Calu3 (cell line): ENCODE results near the gene MASP1. TPM values are rescaled to one million over a fixed set of nuclear protein-coding genes. Genes with fewer than 3 reads are reported as not detected.

Experiments
- BruUV-seq: library from RNA; stranded (reverse); fragments of 400-500 nt; replicated peaks from 2 replicates; lab custom pipeline; 2021; lab: Mats Ljungman, UMichigan
- CTCF ChIA-PET: fragments of 300-600 bp; sonication (Branson Sonifier 250); formaldehyde crosslinking; loops from one replicate; lab custom pipeline; 2022; ENCODE audit warnings: antibody characterized with exemption; lab: Charles Lee
- DNase-seq: peaks from one replicate; pipeline ENCODE4 v3.0.0; 2022
- H3K27ac Mint-ChIP-seq: one replicate; pipeline ENCODE4 v1.8.0; 2022; ENCODE audit warnings: mixed read lengths; ENCODE audit not compliant: unreplicated experiment
- H3K27me3 Mint-ChIP-seq: one replicate; pipeline ENCODE4 v1.8.0; 2022; ENCODE audit warnings: mixed read lengths; ENCODE audit not compliant: unreplicated experiment
- H3K36me3 Mint-ChIP-seq: one replicate; pipeline ENCODE4 v1.8.0; 2022; ENCODE audit warnings: mild to moderate bottlenecking, moderate library complexity, mixed read lengths; ENCODE audit not compliant: insufficient read depth, unreplicated experiment
- H3K4me1 Mint-ChIP-seq: one replicate; pipeline ENCODE4 v1.8.0; 2022; ENCODE audit warnings: mild to moderate bottlenecking, low read depth, mixed read lengths; ENCODE audit not compliant: unreplicated experiment
- H3K4me3 Mint-ChIP-seq: one replicate; pipeline ENCODE4 v1.8.0; 2022; ENCODE audit warnings: mild to moderate bottlenecking, low read depth, moderate library complexity, mixed read lengths; ENCODE audit not compliant: unreplicated experiment
- H3K9me3 Mint-ChIP-seq: one replicate; pipeline ENCODE4 v1.8.0; 2022; ENCODE audit warnings: low read depth, mixed read lengths; ENCODE audit not compliant: unreplicated experiment
- intact Hi-C: fragments of 100-400 bp; cut with micrococcal nuclease; formaldehyde crosslinking; loops from one replicate; pipeline ENCODE4 v1.10.0; 2022; ENCODE audit not compliant: unreplicated experiment
- total RNA-seq: library from RNA; stranded (reverse); gene quantifications from 2 replicates; pipeline ENCODE4 v1.2.3, GENCODE V29; 2022
- TF ChIP-seq, protein P1 (sequence below): fragments of 200-600 bp; IDR thresholded peaks from one replicate; pipeline ENCODE4 v1.8.0; 2022; ENCODE audit warnings: antibody characterized with exemption; ENCODE audit not compliant: unreplicated experiment

Gene MASP1
- total RNA-seq, 1 experiment from 2014 or later: 0.59 TPM

DNA sequence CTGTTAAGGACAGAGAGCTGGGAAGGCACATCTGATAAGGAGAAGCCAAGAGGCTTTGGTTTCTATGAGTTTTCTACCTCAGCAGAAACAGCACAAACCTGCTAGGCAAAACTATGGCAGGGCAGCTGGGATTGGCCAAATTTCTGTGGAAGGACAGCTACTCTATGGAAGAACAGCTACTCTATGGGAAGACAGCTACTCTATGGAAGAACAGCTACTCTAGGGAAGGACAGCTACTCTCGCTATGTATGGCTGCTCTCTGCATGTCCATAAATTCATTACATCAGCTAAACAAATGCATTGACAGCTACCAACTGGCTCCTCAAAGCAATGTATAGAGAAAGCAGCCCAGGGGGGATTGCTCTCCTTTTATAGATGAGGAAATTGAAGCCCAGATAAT lies 24.8 kb downstream of the MASP1 start:
- H3K4me3 Mint-ChIP-seq: no peak overlapping the region
- peaks cover 9% of the 10 kb centered on the region for H3K9me3 Mint-ChIP-seq
- intact Hi-C loops: no loop called here
- no peaks in the 10 kb centered on the region for H3K27me3 Mint-ChIP-seq
- CTCF ChIA-PET: no interaction called here
- TF ChIP-seq, protein P1, sequence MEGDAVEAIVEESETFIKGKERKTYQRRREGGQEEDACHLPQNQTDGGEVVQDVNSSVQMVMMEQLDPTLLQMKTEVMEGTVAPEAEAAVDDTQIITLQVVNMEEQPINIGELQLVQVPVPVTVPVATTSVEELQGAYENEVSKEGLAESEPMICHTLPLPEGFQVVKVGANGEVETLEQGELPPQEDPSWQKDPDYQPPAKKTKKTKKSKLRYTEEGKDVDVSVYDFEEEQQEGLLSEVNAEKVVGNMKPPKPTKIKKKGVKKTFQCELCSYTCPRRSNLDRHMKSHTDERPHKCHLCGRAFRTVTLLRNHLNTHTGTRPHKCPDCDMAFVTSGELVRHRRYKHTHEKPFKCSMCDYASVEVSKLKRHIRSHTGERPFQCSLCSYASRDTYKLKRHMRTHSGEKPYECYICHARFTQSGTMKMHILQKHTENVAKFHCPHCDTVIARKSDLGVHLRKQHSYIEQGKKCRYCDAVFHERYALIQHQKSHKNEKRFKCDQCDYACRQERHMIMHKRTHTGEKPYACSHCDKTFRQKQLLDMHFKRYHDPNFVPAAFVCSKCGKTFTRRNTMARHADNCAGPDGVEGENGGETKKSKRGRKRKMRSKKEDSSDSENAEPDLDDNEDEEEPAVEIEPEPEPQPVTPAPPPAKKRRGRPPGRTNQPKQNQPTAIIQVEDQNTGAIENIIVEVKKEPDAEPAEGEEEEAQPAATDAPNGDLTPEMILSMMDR: no peak
- peaks cover 44% of the 10 kb centered on the region for H3K4me1 Mint-ChIP-seq
- BruUV-seq: no TSS peak
- no peaks in the 10 kb centered on the region for H3K36me3 Mint-ChIP-seq
- no peak overlapping the region for H3K27ac Mint-ChIP-seq
- no peak for DNase-seq

DNA sequence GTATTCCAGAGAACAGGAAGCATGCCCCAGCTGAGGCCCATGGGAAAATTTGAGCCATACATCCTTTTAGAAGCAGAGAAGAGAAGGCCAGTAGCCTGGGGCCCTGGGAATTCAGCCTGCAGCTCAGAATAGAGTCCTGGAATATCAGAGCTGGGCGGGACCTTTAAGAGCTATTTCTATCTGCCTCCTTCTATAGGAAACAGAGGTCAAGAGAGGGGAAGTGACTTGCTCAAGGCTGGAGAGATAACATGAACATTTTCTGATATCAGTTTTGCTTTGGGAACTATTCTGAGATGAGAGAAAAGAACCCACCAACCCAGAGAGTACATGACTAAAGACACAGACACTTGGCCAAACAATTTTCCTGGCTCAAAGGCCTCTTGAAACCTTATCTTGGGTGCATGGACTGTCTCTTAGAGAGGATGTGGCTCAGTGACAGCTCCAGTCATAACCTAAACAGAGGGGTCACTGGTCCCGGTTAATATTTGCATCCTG lies 26.0 kb downstream of the MASP1 start:
- BruUV-seq: no TSS peak
- H3K27ac Mint-ChIP-seq: no peak overlapping the region
- intact Hi-C loops: no loop called here

DNA sequence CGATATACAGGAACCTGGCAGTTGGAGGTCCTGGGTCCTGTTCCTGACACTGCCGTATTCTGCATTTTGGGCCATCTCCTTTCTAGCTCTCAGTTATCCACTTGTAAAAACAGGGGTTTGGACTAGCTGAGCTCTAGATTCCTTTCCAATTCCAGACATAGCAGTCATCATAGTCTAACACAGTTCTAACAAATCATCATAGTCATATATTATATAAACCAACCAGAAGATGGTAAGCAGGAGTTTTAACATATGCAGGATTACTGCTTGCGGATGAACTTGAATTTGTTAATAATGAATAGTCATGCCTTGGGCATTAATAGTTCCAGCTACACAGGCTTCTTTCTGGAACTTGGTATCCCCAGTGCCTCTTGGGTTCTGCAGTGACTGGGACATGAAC lies 26.6 kb downstream of the MASP1 start:
- peaks cover 44% of the 10 kb centered on the region for H3K4me1 Mint-ChIP-seq
- peaks cover 3% of the 10 kb centered on the region for H3K9me3 Mint-ChIP-seq
- no peak overlapping the region for H3K4me3 Mint-ChIP-seq
- DNase-seq: no peak
- H3K27me3 Mint-ChIP-seq: no peaks in the 10 kb centered on the region
- TF ChIP-seq, protein P1: no peak
- peak overlapping the region; percentile 7 for H3K27ac Mint-ChIP-seq
- no TSS peak for BruUV-seq
- intact Hi-C loops: no loop called here
- no peaks in the 10 kb centered on the region for H3K36me3 Mint-ChIP-seq
- CTCF ChIA-PET: interaction anchor here (1.3 to 3.3 kb wide), 4 partner anchors 9 to 41 kb away, joined by 3 to 14 read pairs (median 5); no protein-coding TSS in a partner anchor

More for the DNA sequence above, 26.0 kb downstream of the MASP1 start:
- CTCF ChIA-PET: interaction anchor here (1.6 to 3.3 kb wide), 3 partner anchors 10 to 42 kb away, joined by 3 to 14 read pairs (median 7); no protein-coding TSS in a partner anchor
- H3K27me3 Mint-ChIP-seq: no peaks in the 10 kb centered on the region
- H3K4me3 Mint-ChIP-seq: no peak overlapping the region
- peaks cover 9% of the 10 kb centered on the region for H3K9me3 Mint-ChIP-seq
- H3K4me1 Mint-ChIP-seq: peaks cover 44% of the 10 kb centered on the region
- TF ChIP-seq, protein P1: no peak
- DNase-seq: no peak
- no peaks in the 10 kb centered on the region for H3K36me3 Mint-ChIP-seq

DNA sequence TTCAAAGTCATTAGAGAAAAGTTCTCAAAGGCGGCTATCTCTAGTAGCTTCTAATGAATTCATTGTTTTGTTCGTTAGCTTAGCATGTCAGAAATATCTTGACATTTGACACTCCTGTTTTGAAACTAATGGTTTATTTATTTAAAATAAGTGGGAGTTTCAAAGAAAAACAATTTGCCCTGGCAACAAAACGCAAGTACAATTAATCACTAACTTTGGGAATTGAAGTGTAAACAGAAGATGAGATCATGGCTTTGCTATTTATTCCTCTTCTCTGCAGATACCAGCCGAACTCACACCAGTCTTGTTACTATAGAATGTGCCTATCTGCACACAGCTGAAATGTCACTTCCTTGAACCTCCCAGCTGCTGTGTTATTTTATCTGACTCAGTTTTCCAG lies 27.5 kb downstream of the MASP1 start:
- BruUV-seq: no TSS peak
- Mint-ChIP-seq H3K27ac (peak overlapping the region; percentile 7), H3K9me3 (no peaks in the 10 kb centered on the region), H3K27me3 (no peaks in the 10 kb centered on the region), H3K4me1 (peaks cover 44% of the 10 kb centered on the region), H3K4me3 (no peak overlapping the region), H3K36me3 (no peaks in the 10 kb centered on the region)
- peak; percentile 47 for DNase-seq
- CTCF ChIA-PET: interaction anchor here (0.6 to 3.3 kb wide), 8 partner anchors 9 to 1873 kb away, joined by 3 to 14 read pairs (median 4); no protein-coding TSS in a partner anchor
- intact Hi-C loops: no loop called here
- TF ChIP-seq, protein P1: no peak
